ENCODE results near the gene CPNE2. TPM values are rescaled to one million over a fixed set of nuclear protein-coding genes. Genes with fewer than 3 reads are reported as not detected.

Gene CPNE2
- total RNA-seq, 1 experiment from 2014 or later: 14.5 TPM

DNA sequence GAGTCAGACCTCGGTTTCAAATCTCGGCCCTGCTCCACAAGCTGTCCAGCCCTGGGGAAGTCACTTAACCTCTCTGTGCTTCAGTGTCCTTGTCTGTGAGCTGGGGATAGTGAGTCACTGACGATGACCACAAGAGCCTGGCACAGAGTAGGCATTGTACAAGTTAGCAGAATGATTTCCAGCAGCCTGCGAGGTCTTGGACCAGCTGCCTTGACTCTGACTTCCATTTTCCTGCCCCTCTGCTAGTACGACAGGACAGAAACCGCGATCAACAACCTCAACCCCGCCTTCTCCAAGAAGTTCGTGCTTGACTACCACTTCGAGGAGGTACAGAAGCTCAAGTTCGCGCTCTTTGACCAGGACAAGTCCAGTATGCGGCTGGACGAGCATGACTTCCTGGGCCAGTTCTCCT, 20.7 kb downstream of the CPNE2 start:
- no peak overlapping the region for H3K4me2 ChIP-seq (ENCODE audit: low read length)
- no peaks in the 10 kb centered on the region for H3K4me1 ChIP-seq (ENCODE audit: insufficient read depth, low read length)
- BruUV-seq (replicated peaks): no TSS peak
- no peaks in the 10 kb centered on the region for H3K9me2 ChIP-seq (replicated peaks; ENCODE audit: low read length)
- POLR2A ChIA-PET (ENCODE audit: unreplicated experiment): no interaction called here
- CTCF ChIA-PET: no interaction called here
- H3K4me3 ChIP-seq (ENCODE audit: low read length): no peak overlapping the region
- no peaks in the 10 kb centered on the region for H3K79me2 ChIP-seq (ENCODE audit: low read length)
- DNase-seq (no peak), ATAC-seq (no peak)
- no peak overlapping the region for H2AFZ ChIP-seq (ENCODE audit: low read length)
- H3F3A ChIP-seq (ENCODE audit: low read length, unreplicated experiment): no peaks in the 10 kb centered on the region
- no peaks in the 10 kb centered on the region for H3K36me3 ChIP-seq (ENCODE audit: low read depth, low read length)
- H4K20me1 ChIP-seq (ENCODE audit: low read length): no peaks in the 10 kb centered on the region
- intact Hi-C loops (cut with micrococcal nuclease): no loop called here
- H3K9ac ChIP-seq (ENCODE audit: low read length): no peak overlapping the region
- TF ChIP-seq, protein P1, sequence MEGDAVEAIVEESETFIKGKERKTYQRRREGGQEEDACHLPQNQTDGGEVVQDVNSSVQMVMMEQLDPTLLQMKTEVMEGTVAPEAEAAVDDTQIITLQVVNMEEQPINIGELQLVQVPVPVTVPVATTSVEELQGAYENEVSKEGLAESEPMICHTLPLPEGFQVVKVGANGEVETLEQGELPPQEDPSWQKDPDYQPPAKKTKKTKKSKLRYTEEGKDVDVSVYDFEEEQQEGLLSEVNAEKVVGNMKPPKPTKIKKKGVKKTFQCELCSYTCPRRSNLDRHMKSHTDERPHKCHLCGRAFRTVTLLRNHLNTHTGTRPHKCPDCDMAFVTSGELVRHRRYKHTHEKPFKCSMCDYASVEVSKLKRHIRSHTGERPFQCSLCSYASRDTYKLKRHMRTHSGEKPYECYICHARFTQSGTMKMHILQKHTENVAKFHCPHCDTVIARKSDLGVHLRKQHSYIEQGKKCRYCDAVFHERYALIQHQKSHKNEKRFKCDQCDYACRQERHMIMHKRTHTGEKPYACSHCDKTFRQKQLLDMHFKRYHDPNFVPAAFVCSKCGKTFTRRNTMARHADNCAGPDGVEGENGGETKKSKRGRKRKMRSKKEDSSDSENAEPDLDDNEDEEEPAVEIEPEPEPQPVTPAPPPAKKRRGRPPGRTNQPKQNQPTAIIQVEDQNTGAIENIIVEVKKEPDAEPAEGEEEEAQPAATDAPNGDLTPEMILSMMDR (conservative IDR thresholded peaks at IDR 0.05; ENCODE audit: low read depth, low read length): no peak
- TF ChIP-seq EZH2 (IDR thresholded peaks at IDR 0.05; ENCODE audit: low read length, unreplicated experiment): no peak
- no peak for TF ChIP-seq EZH2phosphoT487 (IDR thresholded peaks at IDR 0.05; ENCODE audit: borderline replicate concordance, low read length)
- H3K27ac ChIP-seq (ENCODE audit: low read length): no peak overlapping the region
- no peaks in the 10 kb centered on the region for H3K27me3 ChIP-seq (ENCODE audit: low read length)
- H3K9me3 ChIP-seq (ENCODE audit: low read length): no peaks in the 10 kb centered on the region

DNA sequence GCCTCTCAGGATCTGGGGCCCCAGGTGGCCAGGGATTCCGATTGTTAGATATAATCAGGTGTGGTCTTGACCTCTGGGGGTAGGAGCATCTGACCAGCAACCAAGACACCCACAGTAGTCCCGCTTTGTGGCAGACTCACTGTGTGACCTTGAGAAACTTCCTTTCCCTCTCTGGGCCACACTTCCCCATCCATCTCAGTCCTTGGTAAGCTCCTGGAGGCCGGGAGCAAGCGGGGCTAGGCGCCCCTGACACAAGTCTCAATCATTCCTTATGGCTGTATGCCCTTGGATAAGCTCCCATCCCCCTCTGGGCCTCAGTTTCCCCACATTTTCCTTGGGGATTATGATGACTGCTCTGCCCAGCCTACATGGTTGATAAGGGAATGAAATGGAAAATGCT, 21.3 kb downstream of the CPNE2 start:
- TF ChIP-seq EZH2 (IDR thresholded peaks at IDR 0.05; ENCODE audit: low read length, unreplicated experiment): no peak
- no peak for TF ChIP-seq EZH2phosphoT487 (IDR thresholded peaks at IDR 0.05; ENCODE audit: borderline replicate concordance, low read length)
- Histone ChIP-seq H3K9me2 (replicated peaks; ENCODE audit: low read length) (no peaks in the 10 kb centered on the region), H3K27ac (ENCODE audit: low read length) (no peak overlapping the region), H3K9me3 (ENCODE audit: low read length) (no peaks in the 10 kb centered on the region), H3K4me3 (ENCODE audit: low read length) (no peak overlapping the region), H3K4me1 (ENCODE audit: insufficient read depth, low read length) (no peaks in the 10 kb centered on the region), H3K79me2 (ENCODE audit: low read length) (no peaks in the 10 kb centered on the region), H3K36me3 (ENCODE audit: low read depth, low read length) (no peaks in the 10 kb centered on the region), H2AFZ (ENCODE audit: low read length) (no peak overlapping the region), H3K4me2 (ENCODE audit: low read length) (no peak overlapping the region), H3F3A (ENCODE audit: low read length, unreplicated experiment) (no peaks in the 10 kb centered on the region), H3K9ac (ENCODE audit: low read length) (no peak overlapping the region), H3K27me3 (ENCODE audit: low read length) (no peaks in the 10 kb centered on the region), H4K20me1 (ENCODE audit: low read length) (no peaks in the 10 kb centered on the region)
- BruUV-seq (replicated peaks): no TSS peak
- CTCF ChIA-PET: no interaction called here
- ATAC-seq: no peak
- POLR2A ChIA-PET (ENCODE audit: unreplicated experiment): no interaction called here
- DNase-seq: no peak
- intact Hi-C loops (cut with micrococcal nuclease): no loop called here

DNA sequence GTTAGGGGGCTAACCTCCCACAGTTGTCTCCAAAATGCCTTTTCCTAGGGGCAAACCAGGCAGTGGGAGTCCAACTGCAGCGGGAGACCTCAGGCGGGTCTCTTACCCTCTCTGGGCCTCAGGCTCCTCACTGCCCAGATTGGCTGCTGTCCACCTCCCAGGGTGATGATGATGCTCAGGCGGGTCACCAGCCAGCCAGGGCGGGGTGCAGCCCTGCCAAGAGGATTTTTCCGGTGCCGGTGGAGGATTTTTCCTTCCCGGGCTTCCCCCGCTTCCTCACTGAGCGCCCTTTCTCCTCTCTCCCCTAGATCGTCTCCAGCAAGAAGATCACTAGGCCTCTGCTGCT, 22.8 kb downstream of the CPNE2 start:
- no peak for DNase-seq
- TF ChIP-seq EZH2phosphoT487 (IDR thresholded peaks at IDR 0.05; ENCODE audit: borderline replicate concordance, low read length): no peak
- TF ChIP-seq EZH2 (IDR thresholded peaks at IDR 0.05; ENCODE audit: low read length, unreplicated experiment): no peak
- TF ChIP-seq, protein P1 (conservative IDR thresholded peaks at IDR 0.05; ENCODE audit: low read depth, low read length): no peak
- H3K4me3 ChIP-seq (ENCODE audit: low read length): no peak overlapping the region
- BruUV-seq (replicated peaks): no TSS peak
- POLR2A ChIA-PET (ENCODE audit: unreplicated experiment): no interaction called here
- CTCF ChIA-PET: no interaction called here
- no peaks in the 10 kb centered on the region for H3K36me3 ChIP-seq (ENCODE audit: low read depth, low read length)
- no peak overlapping the region for H2AFZ ChIP-seq (ENCODE audit: low read length)
- no peaks in the 10 kb centered on the region for H3K4me1 ChIP-seq (ENCODE audit: insufficient read depth, low read length)
- no peaks in the 10 kb centered on the region for H3K27me3 ChIP-seq (ENCODE audit: low read length)
- H3F3A ChIP-seq (ENCODE audit: low read length, unreplicated experiment): no peaks in the 10 kb centered on the region
- H3K9me3 ChIP-seq (ENCODE audit: low read length): no peaks in the 10 kb centered on the region
- no peaks in the 10 kb centered on the region for H3K9me2 ChIP-seq (replicated peaks; ENCODE audit: low read length)
- no peak overlapping the region for H3K27ac ChIP-seq (ENCODE audit: low read length)
- no peaks in the 10 kb centered on the region for H3K79me2 ChIP-seq (ENCODE audit: low read length)
- no peak overlapping the region for H3K4me2 ChIP-seq (ENCODE audit: low read length)
- intact Hi-C loops (cut with micrococcal nuclease): no loop called here
- ATAC-seq: no peak
- no peak overlapping the region for H3K9ac ChIP-seq (ENCODE audit: low read length)
- no peaks in the 10 kb centered on the region for H4K20me1 ChIP-seq (ENCODE audit: low read length)
